HG02763 (cell line): ENCODE results near the gene OPN5.

Experiments used
- ATAC-seq: cut with Tn5 transposase; IDR thresholded peaks from one replicate; pipeline ENCODE4 v1.9.1; 2021; ENCODE audit warnings: mild to moderate bottlenecking, moderate library complexity; ENCODE audit not compliant: unreplicated experiment

Gene OPN5

DNA sequence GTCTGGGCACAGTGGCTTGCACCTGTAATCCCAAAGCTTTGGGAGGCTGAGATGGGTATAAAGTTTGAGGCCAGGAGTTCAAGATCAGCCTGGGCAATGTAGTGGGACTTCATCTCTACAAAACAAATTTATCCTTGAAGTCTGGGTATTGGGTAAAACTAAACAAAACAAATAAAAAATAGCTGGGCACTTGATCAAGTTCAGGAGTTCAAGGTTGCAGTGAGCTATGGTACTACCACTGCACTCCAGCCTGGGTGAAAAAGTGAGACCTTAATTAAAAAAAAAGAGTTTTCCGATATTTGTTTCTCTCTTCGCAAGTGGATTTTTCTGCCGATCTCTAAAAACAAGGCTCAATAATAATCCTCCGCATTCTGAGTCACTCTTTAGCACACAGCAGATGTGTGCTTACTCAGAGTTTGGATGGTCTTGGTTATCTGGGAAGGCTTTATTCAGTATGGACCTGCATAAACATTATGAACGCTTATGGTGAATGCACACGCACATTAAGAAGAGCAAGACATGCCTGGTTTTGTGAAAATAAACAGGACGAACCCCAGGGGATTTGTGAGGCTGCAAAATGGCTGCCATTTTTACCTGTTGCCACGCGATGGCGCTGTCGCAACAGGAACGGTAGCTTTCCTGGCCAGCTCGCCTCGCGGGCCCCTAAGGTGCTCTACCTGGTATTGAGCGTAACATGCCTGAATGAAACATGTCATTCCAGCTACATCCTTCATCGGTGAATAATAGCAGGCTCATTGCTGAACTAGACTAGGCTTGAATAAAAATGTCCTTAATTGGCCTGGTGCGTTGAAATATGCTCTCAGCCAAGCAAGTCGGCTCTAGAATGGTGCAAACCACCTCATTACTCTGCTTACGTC is 6.0 kb downstream of the OPN5 start:
- ATAC-seq: peak; percentile 77

- ATAC-seq: no peak
Observed at GRCh38 chr6:47788498-47788884, 6.7 kb downstream of the OPN5 start.

DNA sequence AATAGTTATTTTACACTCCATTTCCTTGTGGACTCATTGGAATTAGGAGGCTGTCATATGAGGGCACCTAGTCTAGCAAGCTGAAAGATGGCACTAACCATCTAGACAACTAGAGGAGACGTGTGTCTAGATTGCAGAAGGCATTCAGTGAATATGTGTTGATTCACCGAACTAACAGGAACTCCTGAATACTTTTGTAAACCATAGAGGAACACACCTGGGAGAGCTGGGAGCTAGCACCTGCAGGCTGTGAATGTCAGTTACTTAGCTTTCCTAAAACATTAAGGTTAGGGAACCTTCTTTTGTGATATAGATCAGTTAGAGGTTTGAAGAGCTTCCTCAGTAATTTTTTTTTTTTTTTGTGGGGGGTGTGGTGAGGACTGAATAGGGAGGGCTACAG is 7.7 kb downstream of the OPN5 start:
- ATAC-seq: no peak

GRCh38 chr6:47792216-47792733 is 10.4 kb downstream of the OPN5 start:
- no peak for ATAC-seq

- no peak for ATAC-seq
Observed at GRCh38 chr6:47794577-47795135, 12.8 kb downstream of the OPN5 start.

- ATAC-seq: no peak
Observed at GRCh38 chr6:47801984-47802383, 20.2 kb downstream of the OPN5 start.

DNA sequence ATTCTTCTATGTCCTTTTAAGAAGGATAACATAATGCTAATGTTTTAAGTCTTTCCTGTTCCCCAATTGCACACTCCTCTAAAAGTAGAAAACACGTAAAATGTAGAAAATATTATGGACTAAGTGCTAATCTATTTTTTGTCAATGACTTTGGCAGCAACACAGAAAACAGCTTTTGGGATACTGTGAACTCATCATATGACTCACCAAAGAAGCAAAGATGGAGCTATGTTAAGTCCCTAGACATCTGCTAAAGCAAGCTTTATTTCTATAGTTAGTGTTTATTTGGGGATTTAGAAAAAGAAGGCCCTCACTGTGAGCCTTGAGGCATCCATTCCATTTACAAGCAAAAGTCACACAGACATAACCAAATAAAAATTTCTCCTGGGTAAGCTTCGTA is 23.0 kb downstream of the OPN5 start:
- ATAC-seq: no peak

DNA sequence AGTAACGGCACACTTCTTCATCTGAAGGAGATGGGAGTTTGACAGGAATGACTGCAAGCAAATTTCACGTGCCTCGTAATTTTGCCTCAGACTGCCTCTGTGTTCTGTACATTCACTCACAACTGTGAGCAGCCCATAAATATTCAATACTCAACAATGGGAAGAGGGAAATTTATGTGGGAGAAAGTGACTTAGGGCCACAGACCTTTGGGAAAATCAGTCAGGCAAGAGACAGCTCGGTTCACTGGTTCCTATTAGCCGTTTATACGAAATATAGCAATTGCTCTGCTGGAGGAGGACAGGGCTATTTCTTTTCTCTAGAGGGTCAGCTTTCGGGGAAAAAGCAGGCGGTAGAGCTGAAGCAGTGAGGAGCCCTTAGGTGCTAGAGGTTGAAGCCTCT is 28.0 kb downstream of the OPN5 start:
- no peak for ATAC-seq

DNA sequence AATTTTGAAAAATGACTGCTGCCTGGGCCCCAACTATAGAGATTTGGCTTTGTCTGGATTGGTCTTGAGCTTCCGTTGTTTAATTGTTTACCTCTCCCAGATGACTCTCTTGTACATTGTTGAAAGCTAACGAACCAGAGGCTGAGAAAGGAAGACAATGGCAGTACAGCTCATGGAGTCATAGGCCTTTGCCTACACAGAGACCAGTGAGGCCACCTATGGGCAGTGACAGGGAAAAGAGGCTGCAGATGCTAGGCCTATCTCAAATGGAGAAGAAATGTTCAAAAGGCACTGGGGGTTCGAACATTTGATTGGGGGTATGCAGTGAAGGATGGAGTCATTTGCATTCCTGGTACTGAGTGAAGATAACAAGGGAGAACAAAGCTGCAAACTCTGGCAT is 29.1 kb downstream of the OPN5 start:
- no peak for ATAC-seq

DNA sequence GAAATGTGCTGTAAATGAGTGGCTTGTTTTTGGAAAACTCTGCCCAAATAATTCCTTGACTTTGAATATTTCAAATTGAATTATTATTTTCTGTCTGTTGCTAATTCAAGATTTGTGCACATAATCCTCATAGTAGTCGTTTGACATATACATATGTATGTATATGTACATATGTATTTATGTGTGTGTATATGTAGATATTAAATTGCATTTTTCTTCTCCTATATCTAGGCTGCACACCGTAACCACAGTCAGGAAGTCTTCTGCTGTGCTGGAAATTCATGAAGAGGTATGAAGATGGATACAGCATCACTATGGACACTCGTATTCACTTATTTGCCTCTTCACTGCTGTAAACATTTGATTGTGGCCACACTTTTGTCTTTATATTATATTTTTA is 29.6 kb downstream of the OPN5 start:
- ATAC-seq: no peak

DNA sequence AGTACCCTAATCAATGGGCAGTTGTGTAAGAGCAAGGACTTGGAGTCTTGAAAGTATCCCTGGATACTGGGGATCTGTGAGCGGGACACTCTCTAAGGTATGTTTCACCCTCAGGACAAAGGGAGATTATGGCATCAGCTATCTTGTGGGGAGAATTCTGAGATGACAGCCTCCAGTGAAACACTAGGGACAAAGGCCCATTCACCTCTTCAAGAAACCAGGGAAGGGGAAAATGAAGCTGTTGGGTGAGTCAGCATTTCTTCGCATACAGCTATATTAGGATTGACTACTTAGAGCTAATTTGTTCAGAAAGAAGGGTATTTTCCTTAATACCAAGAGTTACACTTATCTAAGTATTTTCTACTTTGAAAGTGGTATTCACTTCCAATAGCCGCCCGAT is 35.9 kb downstream of the OPN5 start:
- ATAC-seq: no peak

GRCh38 chr6:47819461-47819860 is 37.6 kb downstream of the OPN5 start:
- no peak for ATAC-seq

DNA sequence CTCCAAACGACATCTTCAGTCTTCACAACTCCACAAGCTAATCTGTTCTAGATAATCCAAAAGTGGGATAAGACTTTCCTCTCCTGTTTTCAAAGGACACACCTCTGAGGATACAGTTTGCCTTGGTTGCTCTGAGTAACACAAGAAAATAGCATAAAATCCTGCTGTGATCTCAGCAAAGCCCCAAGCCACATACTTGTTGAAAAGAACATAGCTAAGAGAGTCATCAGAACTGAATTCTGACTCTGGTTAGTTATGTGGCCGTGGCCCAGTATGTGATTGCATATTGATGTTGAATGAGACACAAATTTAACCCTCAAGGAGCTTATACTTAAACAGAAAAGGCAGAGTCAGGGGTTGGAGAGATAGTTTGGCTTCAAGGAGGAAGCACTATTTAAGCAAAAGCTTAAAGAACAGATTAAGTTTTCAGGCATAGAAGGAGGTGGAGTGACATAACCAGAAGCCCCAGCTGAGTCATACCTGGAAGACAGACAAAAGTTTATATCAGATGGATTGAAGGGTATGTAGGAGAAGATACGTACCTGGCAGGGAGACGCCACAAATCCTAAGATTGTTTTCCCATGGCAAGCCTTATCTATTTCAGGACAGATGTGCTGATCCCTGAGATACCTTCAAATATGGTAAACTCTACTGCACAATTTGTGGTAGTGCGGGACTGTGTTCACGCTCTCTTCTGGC is 41.2 kb downstream of the OPN5 start:
- no peak for ATAC-seq

GRCh38 chr6:47832386-47833100 is 50.7 kb downstream of the OPN5 start:
- no peak for ATAC-seq

- ATAC-seq: no peak
Observed at GRCh38 chr6:47834196-47834595, 52.4 kb downstream of the OPN5 start.

DNA sequence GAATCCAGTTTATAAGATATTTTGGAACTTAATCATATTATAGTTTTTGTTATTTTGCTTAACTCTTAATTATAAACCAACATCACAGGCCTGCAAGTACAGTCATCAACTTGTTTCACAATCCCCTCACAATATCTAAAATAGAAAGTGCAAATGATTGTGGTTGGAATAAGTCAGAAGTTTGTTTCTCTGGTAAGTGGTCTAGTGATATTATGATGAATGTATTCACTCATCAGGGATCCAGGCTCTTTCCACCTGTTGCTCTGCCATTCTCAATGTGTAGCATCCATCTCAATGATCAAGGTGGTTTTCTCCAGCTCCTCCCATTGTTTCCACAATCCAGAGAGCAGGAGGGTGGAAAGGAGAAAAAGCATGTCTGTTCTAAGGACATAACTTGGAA is 54.2 kb downstream of the OPN5 start:
- no peak for ATAC-seq

- ATAC-seq: no peak
Observed at GRCh38 chr6:47836639-47837038, 54.8 kb downstream of the OPN5 start.

DNA sequence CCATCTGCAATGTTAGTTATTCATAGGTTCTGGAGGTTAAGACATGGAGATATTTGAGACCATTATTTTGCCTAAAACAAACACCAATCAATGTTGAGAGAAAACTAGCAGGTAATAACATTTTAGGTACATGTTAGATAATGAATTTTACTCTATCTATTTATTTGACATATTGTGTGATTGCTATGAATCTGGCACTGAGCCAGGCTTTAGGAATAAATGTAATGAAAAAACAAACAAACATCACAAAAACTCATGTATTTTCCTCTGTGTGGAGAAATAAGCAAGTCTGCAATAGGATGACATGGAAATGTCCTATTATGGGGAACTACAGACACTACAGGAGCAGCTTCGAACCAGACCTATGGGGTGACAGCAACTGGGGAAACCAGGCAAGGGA is 57.8 kb downstream of the OPN5 start:
- ATAC-seq: no peak

DNA sequence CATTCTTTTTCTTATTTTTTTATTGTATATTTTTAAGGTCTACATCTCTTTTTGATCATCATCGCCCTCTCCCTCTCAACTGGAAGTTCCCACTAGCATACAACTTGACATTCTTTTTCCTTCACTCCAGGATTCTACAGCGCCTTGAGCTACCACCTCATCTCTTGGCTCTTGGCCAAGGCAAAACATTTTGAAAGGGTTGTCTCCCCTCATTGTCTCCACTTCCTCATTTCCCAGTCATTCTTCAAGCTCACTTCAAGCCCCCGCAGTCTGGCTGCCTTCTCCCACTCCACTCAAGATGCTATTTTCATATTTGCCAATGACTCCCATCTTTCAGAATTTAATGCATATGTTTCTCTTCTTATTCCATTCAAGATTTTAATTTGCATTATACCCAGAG is 63.0 kb downstream of the OPN5 start:
- ATAC-seq: no peak

DNA sequence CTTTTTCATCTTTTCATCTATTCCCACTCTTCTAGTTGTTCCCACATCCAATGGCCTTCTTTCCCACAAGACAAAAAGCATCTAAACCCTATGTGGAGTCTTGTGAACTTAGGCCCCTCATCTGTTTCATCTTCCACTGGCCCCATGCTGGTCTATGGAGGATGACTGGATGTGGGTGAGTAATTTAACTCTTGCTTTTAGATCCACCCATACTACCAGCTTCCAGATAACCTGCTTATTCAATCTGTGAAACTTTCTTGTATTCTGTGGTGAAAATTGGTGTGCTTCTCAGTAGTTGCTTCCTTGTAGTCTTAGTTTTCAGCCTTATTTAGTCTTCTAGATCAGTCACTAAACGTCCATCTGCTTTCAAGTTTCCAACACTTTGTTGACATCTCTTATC is 64.9 kb downstream of the OPN5 start:
- ATAC-seq: no peak

- no peak for ATAC-seq
Observed at GRCh38 chr6:47851091-47851490, 69.3 kb downstream of the OPN5 start.
